ENCODE measurements around the gene MEX3D. TPM values are rescaled to one million over a fixed set of nuclear protein-coding genes. Genes with fewer than 3 reads are reported as not detected.
"Not testable (repeated sequence)": the region's sequence is repeated elsewhere in the genome, so short reads cannot be mapped to it uniquely, and the experiment has no call there.

The MEX3D gene
- total RNA-seq, 1 donor from 2014 or later = 57.7 TPM

GRCh38 chr19:1572795-1573194, 4.7 kb upstream of the MEX3D start:
- DNase-seq (ENCODE audit: low read depth) = no peak

GRCh38 chr19:1571358-1571757, 3.2 kb upstream of the MEX3D start:
- DNase-seq (ENCODE audit: low read depth) = no peak

- DNase-seq (ENCODE audit: low read depth) = no peak
These were observed 2.7 kb upstream of the MEX3D start for GRCh38 chr19:1570836-1571235.

- DNase-seq (ENCODE audit: low read depth) = no peak
These were observed 1.9 kb upstream of the MEX3D start for GRCh38 chr19:1569997-1570396.

GRCh38 chr19:1567848-1568227, 287 bp downstream of the MEX3D start:
- no peak for DNase-seq (ENCODE audit: low read depth)

- no peak for DNase-seq (ENCODE audit: low read depth)
These were observed 843 bp downstream of the MEX3D start for GRCh38 chr19:1567116-1567847.

- peak; percentile 52 for DNase-seq (ENCODE audit: low read depth)
These were observed 1.6 kb downstream of the MEX3D start for GRCh38 chr19:1566392-1567115.

GRCh38 chr19:1563251-1563650, 4.9 kb downstream of the MEX3D start:
- DNase-seq (ENCODE audit: low read depth) = no peak

- DNase-seq (ENCODE audit: low read depth) = no peak
These were observed 6.8 kb downstream of the MEX3D start for GRCh38 chr19:1561236-1561842.

- no peak for DNase-seq (ENCODE audit: low read depth)
These were observed 7.7 kb downstream of the MEX3D start for GRCh38 chr19:1560286-1560882.

- DNase-seq (ENCODE audit: low read depth) = no peak
These were observed 9.6 kb downstream of the MEX3D start for GRCh38 chr19:1558552-1558951.

- no peak for DNase-seq (ENCODE audit: low read depth)
These were observed 11.6 kb downstream of the MEX3D start for GRCh38 chr19:1556390-1557070.

GRCh38 chr19:1555487-1556389, 12.4 kb downstream of the MEX3D start:
- no peak for DNase-seq (ENCODE audit: low read depth)

- DNase-seq (ENCODE audit: low read depth) = no peak
These were observed 13.2 kb downstream of the MEX3D start for GRCh38 chr19:1554968-1555367.

GRCh38 chr19:1553415-1553814, 14.7 kb downstream of the MEX3D start:
- DNase-seq (ENCODE audit: low read depth) = no peak

GRCh38 chr19:1551068-1552040, 16.8 kb downstream of the MEX3D start:
- DNase-seq (ENCODE audit: low read depth) = no peak

- DNase-seq (ENCODE audit: low read depth) = no peak
These were observed 18.7 kb downstream of the MEX3D start for GRCh38 chr19:1549332-1549945.

- no peak for DNase-seq (ENCODE audit: low read depth)
These were observed 27.7 kb downstream of the MEX3D start for GRCh38 chr19:1540365-1540925.

- DNase-seq (ENCODE audit: low read depth) = not testable (repeated sequence)
These were observed 28.4 kb downstream of the MEX3D start for GRCh38 chr19:1539749-1540148.
